Colonic mucosa (tissue), 4 donors: Measurements from ENCODE around the gene IFIT1B. TPM values are rescaled to one million over a fixed set of nuclear protein-coding genes. Genes with fewer than 3 reads are reported as not detected.

Source experiments
- DNase-seq: peaks from one replicate; pipeline ENCODE4 v3.0.0-alpha.2; 2020
- H3K27ac ChIP-seq: fragments of 200-600 bp; one replicate; pipeline ENCODE4 v1.8.0; 2021
- H3K27me3 ChIP-seq: fragments of 200-600 bp; one replicate; pipeline ENCODE4 v1.8.0; 2021
- H3K36me3 ChIP-seq: fragments of 200-600 bp; one replicate; pipeline ENCODE4 v1.8.0; 2021
- H3K4me1 ChIP-seq: fragments of 200-600 bp; one replicate; pipeline ENCODE4 v1.8.0; 2021; ENCODE audit warnings: mild to moderate bottlenecking
- H3K4me3 ChIP-seq: fragments of 200-600 bp; one replicate; pipeline ENCODE4 v1.8.0; 2021
- H3K9ac ChIP-seq, 2 donors: one replicate each; pipeline ENCODE4 v1.7.0; 2013; ENCODE audit warnings: control low read depth in 2 of 2, low read depth in 2 of 2, low read length in 2 of 2
- H3K9me3 ChIP-seq: fragments of 200-600 bp; one replicate; pipeline ENCODE4 v1.8.0; 2021
- CTCF ChIP-seq: fragments of 200-600 bp; IDR thresholded peaks from one replicate; pipeline ENCODE4 v1.8.0; 2022; ENCODE audit warnings: antibody characterized with exemption, mild to moderate bottlenecking
- intact Hi-C: fragments of 100-400 bp; cut with DNase I; formaldehyde crosslinking; loops from one replicate; pipeline ENCODE4 v1.14.1; 2022
- total RNA-seq, 2 donors: library from RNA; stranded (reverse); fragmentation: NEBNext Ultra II Directional in 1 of 2; extraction: Animal tissue kit (Norgen Biotek cat#: 25700) in 1 of 2; gene quantifications; one replicate each; pipeline ENCODE4 v1.2.1, GENCODE V29; 2021
- donor health status: healthy.
- donor health status: DM: no; HTN: no; CAD: no.
- donor health status: DM: no; HTN: no; CAD: no.

Gene IFIT1B
- total RNA-seq, 2 donors from 2014 or later, result not detected

GRCh38 chr10:89351412-89351779, 26.5 kb upstream of the IFIT1B start:
- peak overlapping the region; percentile 72 for H3K27ac ChIP-seq
- TF ChIP-seq CTCF, result no peak
- H3K4me3 ChIP-seq, result no peak overlapping the region
- H3K4me1 ChIP-seq, result peaks cover 14% of the 10 kb centered on the region
- no peak for DNase-seq
- intact Hi-C loops, result no loop called here
- H3K27me3 ChIP-seq, result no peaks in the 10 kb centered on the region
- no peaks in the 10 kb centered on the region for H3K36me3 ChIP-seq
- no peaks in the 10 kb centered on the region for H3K9me3 ChIP-seq
- peak overlapping the region; percentile 1 to 40 for H3K9ac ChIP-seq

- peak; percentile 56 for DNase-seq
- Histone ChIP-seq H3K4me3 (no peak overlapping the region), H3K9me3 (no peaks in the 10 kb centered on the region), H3K4me1 (peaks cover 10% of the 10 kb centered on the region), H3K36me3 (no peaks in the 10 kb centered on the region), H3K27ac (peak overlapping the region; percentile 72), H3K9ac (peak overlapping the region; percentile 1 to 14), H3K27me3 (no peaks in the 10 kb centered on the region)
- intact Hi-C loops, result no loop called here
- no peak for TF ChIP-seq CTCF
These were observed 25.9 kb upstream of the IFIT1B start for GRCh38 chr10:89351780-89352597.

- Histone ChIP-seq H3K9ac (no peak overlapping the region), H3K27ac (no peak overlapping the region), H3K27me3 (no peaks in the 10 kb centered on the region), H3K9me3 (no peaks in the 10 kb centered on the region), H3K36me3 (no peaks in the 10 kb centered on the region), H3K4me1 (peaks cover 9% of the 10 kb centered on the region), H3K4me3 (no peak overlapping the region)
- no peak for DNase-seq
- no peak for TF ChIP-seq CTCF
- intact Hi-C loops, result no loop called here
These were observed 25.1 kb upstream of the IFIT1B start for GRCh38 chr10:89352802-89353201.

- intact Hi-C loops, result no loop called here
- Histone ChIP-seq H3K36me3 (no peaks in the 10 kb centered on the region), H3K4me1 (peaks cover 3% of the 10 kb centered on the region), H3K9ac (no peak overlapping the region), H3K9me3 (no peaks in the 10 kb centered on the region), H3K27ac (no peak overlapping the region), H3K4me3 (no peak overlapping the region), H3K27me3 (no peaks in the 10 kb centered on the region)
- DNase-seq, result no peak
- no peak for TF ChIP-seq CTCF
These were observed 22.4 kb upstream of the IFIT1B start for GRCh38 chr10:89355394-89355931.

- Histone ChIP-seq H3K4me3 (no peak overlapping the region), H3K9ac (no peak overlapping the region), H3K9me3 (no peaks in the 10 kb centered on the region), H3K4me1 (no peaks in the 10 kb centered on the region), H3K27me3 (no peaks in the 10 kb centered on the region), H3K36me3 (no peaks in the 10 kb centered on the region), H3K27ac (no peak overlapping the region)
- TF ChIP-seq CTCF, result no peak
- intact Hi-C loops, result no loop called here
- no peak for DNase-seq
These were observed 20.8 kb upstream of the IFIT1B start for GRCh38 chr10:89357096-89357495.
